Vagina (tissue), 2 donors: ENCODE measurements around the gene RPS25. TPM values are rescaled to one million over a fixed set of nuclear protein-coding genes. Genes with fewer than 3 reads are reported as not detected.

Source experiments
- DNase-seq, 2 donors: peaks; one replicate each; pipeline ENCODE4 v3.0.0-alpha.2; 2017; ENCODE audit errors: extremely low spot score in 2 of 2
- H3K27ac ChIP-seq: fragments of 200-600 bp; sonication (generic); one replicate; pipeline ENCODE4 v1.5.1; 2019
- H3K27me3 ChIP-seq: fragments of 200-600 bp; sonication (generic); one replicate; pipeline ENCODE4 v1.5.1; 2019
- H3K36me3 ChIP-seq, 2 donors: fragments of 200-600 bp; sonication (generic); one replicate each; pipeline ENCODE4 v1.5.1; 2017 to 2019
- H3K4me1 ChIP-seq: fragments of 200-600 bp; sonication (generic); one replicate; pipeline ENCODE4 v1.5.1; 2019
- H3K4me3 ChIP-seq, 2 donors: fragments of 200-600 bp; sonication (generic); 1 replicate in 1 of 2; 2 replicates in 1 of 2; pipeline ENCODE4 v1.5.1; 2016 to 2019
- H3K9me3 ChIP-seq: fragments of 200-600 bp; sonication (generic); one replicate; pipeline ENCODE4 v1.5.1; 2019
- CTCF ChIP-seq, 3 experiments: fragments of 450-650 bp in 2 of 3; fragments of 200-600 bp in 1 of 3; sonication (generic) in 1 of 3; IDR thresholded peaks; one replicate each; pipeline ENCODE4 v1.5.1; 2017 to 2019; ENCODE audit warnings: antibody characterized with exemption in 3 of 3, mild to moderate bottlenecking in 2 of 3, moderate library complexity in 2 of 3
- POLR2A ChIP-seq, 2 donors: fragments of 450-650 bp; IDR thresholded peaks; one replicate each; pipeline ENCODE4 v1.6.1; 2017; ENCODE audit warnings: antibody characterized with exemption in 2 of 2, mild to moderate bottlenecking in 2 of 2, moderate library complexity in 2 of 2
- POLR2AphosphoS5 ChIP-seq, 2 donors: sonication (generic); formaldehyde crosslinking; IDR thresholded peaks; one replicate each; pipeline ENCODE4 v1.9.0; 2017; ENCODE audit warnings: antibody characterized with exemption in 2 of 2, mild to moderate bottlenecking in 2 of 2, low read depth in 1 of 2; ENCODE audit not compliant: insufficient read depth in 1 of 2
- intact Hi-C: fragments of 100-400 bp; cut with DNase I; formaldehyde crosslinking; loops from one replicate; pipeline ENCODE4 v1.15.1; 2023
- total RNA-seq: library from RNA; depleted of rRNA; stranded (reverse); fragments of >200 nt; gene quantifications from one replicate; pipeline ENCODE4 v1.2.3, GENCODE V29; 2016

The RPS25 gene
- total RNA-seq, 1 donor from 2014 or later: 1,843 TPM

GRCh38 chr11:119014209-119014924 is 3.8 kb downstream of the RPS25 start:
- Histone ChIP-seq H3K4me1 (peaks cover 29% of the 10 kb centered on the region), H3K27ac (no peak overlapping the region), H3K27me3 (no peaks in the 10 kb centered on the region), H3K36me3 (peaks cover 0 to 54% of the 10 kb centered on the region in 2 donors), H3K4me3 (no peak overlapping the region), H3K9me3 (no peaks in the 10 kb centered on the region)
- DNase-seq: no peak
- TF ChIP-seq CTCF (IDR thresholded peaks at IDR 0.05) (no peak), POLR2AphosphoS5 (IDR thresholded peaks at IDR 0.05; ENCODE audit: insufficient read depth in 1 of 2, low read depth in 1 of 2) (no peak), POLR2A (IDR thresholded peaks at IDR 0.05) (no peak)
- intact Hi-C loops: no loop called here

GRCh38 chr11:119012629-119013170 is 5.4 kb downstream of the RPS25 start:
- intact Hi-C loops: no loop called here

GRCh38 chr11:119011476-119012053 is 6.6 kb downstream of the RPS25 start:
- Histone ChIP-seq H3K4me1 (peaks cover 15% of the 10 kb centered on the region), H3K36me3 (peaks cover 0 to 75% of the 10 kb centered on the region in 2 donors), H3K9me3 (no peaks in the 10 kb centered on the region), H3K4me3 (no peak overlapping the region), H3K27me3 (no peaks in the 10 kb centered on the region), H3K27ac (no peak overlapping the region)
- intact Hi-C loops: no loop called here
- no peak for DNase-seq
- TF ChIP-seq POLR2A (IDR thresholded peaks at IDR 0.05) (no peak), CTCF (IDR thresholded peaks at IDR 0.05) (no peak), POLR2AphosphoS5 (IDR thresholded peaks at IDR 0.05; ENCODE audit: insufficient read depth in 1 of 2, low read depth in 1 of 2) (no peak)

More at GRCh38 chr11:119012629-119013170, 5.4 kb downstream of the RPS25 start:
- no peak overlapping the region for H3K27ac ChIP-seq
- H3K9me3 ChIP-seq: no peaks in the 10 kb centered on the region
- no peak overlapping the region for H3K4me3 ChIP-seq
- peaks cover 0 to 67% of the 10 kb centered on the region in 2 donors for H3K36me3 ChIP-seq
- DNase-seq: no peak
- H3K27me3 ChIP-seq: no peaks in the 10 kb centered on the region
- H3K4me1 ChIP-seq: peaks cover 26% of the 10 kb centered on the region
- TF ChIP-seq POLR2AphosphoS5 (IDR thresholded peaks at IDR 0.05; ENCODE audit: insufficient read depth in 1 of 2, low read depth in 1 of 2): no peak

- intact Hi-C loops: no loop called here
- no peak for DNase-seq
- Histone ChIP-seq H3K4me3 (no peak overlapping the region), H3K27me3 (no peaks in the 10 kb centered on the region), H3K27ac (no peak overlapping the region), H3K4me1 (no peaks in the 10 kb centered on the region), H3K9me3 (no peaks in the 10 kb centered on the region), H3K36me3 (peaks cover 0 to 53% of the 10 kb centered on the region in 2 donors)
- TF ChIP-seq CTCF (IDR thresholded peaks at IDR 0.05) (no peak), POLR2A (IDR thresholded peaks at IDR 0.05) (no peak), POLR2AphosphoS5 (IDR thresholded peaks at IDR 0.05; ENCODE audit: insufficient read depth in 1 of 2, low read depth in 1 of 2) (no peak)
These were observed 11.5 kb downstream of the RPS25 start for GRCh38 chr11:119006656-119007055.

- Histone ChIP-seq H3K36me3 (peaks cover 0 to 31% of the 10 kb centered on the region in 2 donors), H3K27ac (no peak overlapping the region), H3K4me3 (no peak overlapping the region), H3K9me3 (no peaks in the 10 kb centered on the region), H3K4me1 (peaks cover 34% of the 10 kb centered on the region), H3K27me3 (no peaks in the 10 kb centered on the region)
- intact Hi-C loops: no loop called here
- DNase-seq: no peak
- TF ChIP-seq CTCF (IDR thresholded peaks at IDR 0.05) (no peak), POLR2A (IDR thresholded peaks at IDR 0.05) (no peak), POLR2AphosphoS5 (IDR thresholded peaks at IDR 0.05; ENCODE audit: insufficient read depth in 1 of 2, low read depth in 1 of 2) (no peak)
These were observed 17.2 kb downstream of the RPS25 start for GRCh38 chr11:119000906-119001305.
